Lower leg skin (tissue), 4 donors: ENCODE data around the gene ZNF692. TPM values are rescaled to one million over a fixed set of nuclear protein-coding genes. Genes with fewer than 3 reads are reported as not detected.

Experiments used
- DNase-seq, 2 donors: peaks; one replicate each; pipeline ENCODE4 v3.0.0-alpha.2; 2019; ENCODE audit warnings: low spot score in 2 of 2
- H3K4me3 ChIP-seq: fragments of 200-600 bp; sonication (generic); 2 replicates; pipeline ENCODE4 v1.5.1; 2017; ENCODE audit warnings: mild to moderate bottlenecking, low read depth; ENCODE audit not compliant: poor library complexity, severe bottlenecking
- CTCF ChIP-seq, 3 donors: fragments of 450-650 bp; IDR thresholded peaks; one replicate each; pipeline ENCODE4 v1.5.1; 2016; ENCODE audit warnings: antibody characterized with exemption in 3 of 3, mild to moderate bottlenecking in 3 of 3, moderate library complexity in 2 of 3
- POLR2A ChIP-seq, 2 donors: fragments of 450-650 bp; IDR thresholded peaks; one replicate each; pipeline ENCODE4 v1.6.1; 2016 to 2017; ENCODE audit warnings: antibody characterized with exemption in 2 of 2, mild to moderate bottlenecking in 1 of 2, moderate library complexity in 1 of 2
- WGBS, 2 donors: methylation state at CpG; one replicate each; pipeline ENCODE4 v1.1.5; 2018; 5-methylcytosine and 5-hydroxymethylcytosine counted together
- intact Hi-C: fragments of 100-400 bp; cut with DNase I; formaldehyde crosslinking; loops from one replicate; pipeline ENCODE4 v1.15.0; 2023; ENCODE audit warnings: low total_unique reads
- total RNA-seq, 4 donors: library from RNA; depleted of rRNA; stranded (reverse); fragments of >200 nt; gene quantifications; one replicate each; pipeline ENCODE4 v1.1.0, GENCODE V29; 2016

The ZNF692 gene
- total RNA-seq, 4 donors from 2014 or later = 46.3 to 90.2 (median 65.2) TPM

DNA sequence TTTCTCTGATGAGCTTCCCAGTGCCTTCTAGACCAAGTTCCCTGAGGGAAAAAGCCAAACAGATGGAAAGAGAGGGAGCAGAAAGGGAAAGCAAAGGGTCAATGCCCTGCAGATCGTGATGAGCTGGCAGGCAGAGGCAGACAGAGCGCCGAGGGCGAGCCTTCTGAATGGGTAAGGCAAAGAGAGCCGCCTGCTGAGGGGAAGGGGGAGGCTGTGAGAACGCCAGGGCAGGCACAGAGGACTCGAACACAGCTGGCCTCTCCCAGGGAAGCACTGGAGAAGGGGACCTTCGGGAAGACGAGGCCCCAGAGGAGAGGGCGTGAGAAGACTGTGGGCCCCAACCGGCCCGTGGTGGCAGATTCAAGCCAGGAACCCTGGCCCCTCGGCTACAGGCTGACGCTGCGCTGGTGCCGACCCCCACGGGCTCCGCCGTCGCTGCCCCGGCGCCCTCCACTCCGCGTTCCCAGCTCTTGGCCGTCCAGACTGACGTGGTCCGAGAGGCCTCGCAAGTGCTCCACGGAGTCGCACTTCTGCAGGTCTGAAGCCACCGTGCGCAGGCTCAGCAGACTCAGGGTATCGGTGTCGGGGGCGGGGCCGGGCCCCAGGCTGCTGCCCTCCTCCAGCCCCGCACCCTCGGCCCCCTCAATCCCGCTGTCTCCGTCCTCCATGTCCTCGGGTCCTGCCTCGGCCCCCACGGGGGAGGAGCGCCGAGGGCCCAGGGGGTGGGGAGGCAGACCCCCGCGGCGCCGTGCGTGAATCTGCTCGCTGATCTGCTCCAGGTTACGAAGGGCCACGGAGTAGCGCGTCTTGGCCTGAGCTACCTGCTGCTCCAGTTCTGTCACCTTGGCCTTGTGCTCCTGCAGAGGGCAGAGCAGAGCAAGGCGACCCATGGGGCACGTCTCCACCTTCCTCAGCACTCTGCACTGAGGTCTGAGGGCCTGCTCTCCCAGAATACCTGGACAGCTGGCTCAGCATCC, 47.1 kb downstream of the ZNF692 start:
- TF ChIP-seq POLR2A (IDR thresholded peaks at IDR 0.05) (no peak), CTCF (IDR thresholded peaks at IDR 0.05) (no peak)
- intact Hi-C loops = no loop called here
- 81 to 86% methylated on average over 57 of the region's 57 CpGs for WGBS, 2 donors
- H3K4me3 ChIP-seq = no peak overlapping the region
- peak in 1 of 2 donors; percentile 85 for DNase-seq

DNA sequence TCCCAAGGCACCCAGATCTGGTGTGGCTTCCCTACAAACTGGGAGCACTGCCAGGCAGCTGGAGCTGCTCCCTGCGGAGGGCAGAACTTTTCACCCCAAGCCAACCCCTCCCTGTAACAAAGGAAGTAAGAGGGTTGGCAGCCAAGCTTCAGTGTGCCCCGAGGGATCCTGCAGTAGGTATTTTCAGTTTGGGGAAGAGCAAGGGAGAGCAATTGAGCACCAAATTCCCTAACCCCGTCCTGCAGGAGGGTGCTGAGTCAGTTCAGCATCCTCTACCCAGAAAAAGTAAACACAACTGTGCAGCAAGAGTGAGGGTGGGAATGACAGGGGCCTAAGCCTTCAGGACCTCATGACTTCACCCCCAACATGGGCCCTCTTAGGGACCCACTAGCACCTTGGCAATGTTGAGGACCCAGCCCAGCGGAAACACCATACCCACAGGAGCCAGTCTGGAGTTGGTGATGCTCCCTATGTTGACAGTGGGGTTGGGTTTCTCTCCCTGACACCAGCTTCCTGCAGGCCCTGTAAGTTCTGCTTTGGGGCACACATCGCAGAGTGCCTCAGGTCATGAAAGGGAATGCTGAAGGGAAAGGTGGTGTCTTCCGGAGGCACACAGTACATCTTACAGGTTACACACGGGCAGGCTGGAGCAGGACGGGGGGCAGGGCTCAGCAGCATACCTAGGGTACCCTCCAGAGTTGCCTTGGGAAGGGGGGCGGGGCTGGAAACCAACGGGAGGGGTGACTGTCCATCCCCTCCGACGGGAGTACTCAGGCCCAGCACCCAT, 48.0 kb downstream of the ZNF692 start:
- 48 to 54% methylated on average over 12 of the region's 12 CpGs for WGBS, 2 donors

GRCh38 chr1:248810000-248810726, 48.7 kb downstream of the ZNF692 start:
- intact Hi-C loops = loop anchor here (5.0 kb wide), 1 partner anchor 188 kb away; no protein-coding TSS in a partner anchor
- no peak overlapping the region for H3K4me3 ChIP-seq
- peak in 1 of 2 donors; percentile 54 for DNase-seq
- 60 to 73% methylated on average over 10 of the region's 10 CpGs for WGBS, 2 donors
- no peak for TF ChIP-seq CTCF (IDR thresholded peaks at IDR 0.05)
- no peak for TF ChIP-seq POLR2A (IDR thresholded peaks at IDR 0.05)

More for the DNA sequence above, 48.0 kb downstream of the ZNF692 start:
- TF ChIP-seq POLR2A (IDR thresholded peaks at IDR 0.05) = no peak
- TF ChIP-seq CTCF (IDR thresholded peaks at IDR 0.05) = no peak
- peak; percentile 47 to 85 for DNase-seq
- no peak overlapping the region for H3K4me3 ChIP-seq
- intact Hi-C loops = no loop called here

GRCh38 chr1:248808876-248809275, 50.0 kb downstream of the ZNF692 start:
- peak in 1 of 2 donors; percentile 15 for DNase-seq
- H3K4me3 ChIP-seq = no peak overlapping the region
- intact Hi-C loops = loop anchor here (5.0 kb wide), 1 partner anchor 187 kb away; no protein-coding TSS in a partner anchor
- WGBS, 2 donors = 81 to 82% methylated on average over 9 of the region's 9 CpGs
- no peak for TF ChIP-seq CTCF (IDR thresholded peaks at IDR 0.05)

GRCh38 chr1:248807067-248807737, 51.7 kb downstream of the ZNF692 start:
- intact Hi-C loops = loop anchor here (5.0 kb wide), 1 partner anchor 185 kb away; no protein-coding TSS in a partner anchor
- TF ChIP-seq POLR2A (IDR thresholded peaks at IDR 0.05) (no peak), CTCF (IDR thresholded peaks at IDR 0.05) (no peak)
- no peak overlapping the region for H3K4me3 ChIP-seq
- peak in 1 of 2 donors; percentile 84 for DNase-seq
- WGBS, 2 donors = 49 to 71% methylated on average over 15 of the region's 15 CpGs
